LNCAP (cell line): ENCODE results near the gene PRAC1.

Source experiments
- CTCF ChIP-seq: fragments of 450-650 bp; IDR thresholded peaks from 2 replicates; pipeline ENCODE4 v1.5.1; 2017; ENCODE audit warnings: mild to moderate bottlenecking

Gene PRAC1

DNA sequence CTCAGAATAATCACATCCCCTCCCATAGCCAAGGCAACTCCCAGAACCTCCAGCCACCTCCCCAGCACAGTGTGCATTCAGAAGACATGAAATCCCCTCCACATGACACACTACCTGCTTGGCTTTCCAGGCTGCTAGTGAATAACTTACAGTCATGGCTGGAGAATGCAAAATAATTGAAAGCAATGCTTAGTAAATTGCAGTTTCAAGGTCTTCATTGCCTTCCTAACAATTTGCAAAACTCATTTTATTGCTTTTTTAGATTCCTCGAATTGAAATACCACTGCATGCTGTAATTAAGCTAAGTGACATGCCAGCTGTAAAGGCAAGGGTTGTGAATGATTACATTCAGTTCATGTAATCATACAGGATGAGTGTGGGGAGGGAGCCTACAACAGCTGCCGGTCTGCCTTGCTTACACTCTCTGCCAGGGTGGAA, 35.2 kb upstream of the PRAC1 start:
- TF ChIP-seq CTCF: no peak

DNA sequence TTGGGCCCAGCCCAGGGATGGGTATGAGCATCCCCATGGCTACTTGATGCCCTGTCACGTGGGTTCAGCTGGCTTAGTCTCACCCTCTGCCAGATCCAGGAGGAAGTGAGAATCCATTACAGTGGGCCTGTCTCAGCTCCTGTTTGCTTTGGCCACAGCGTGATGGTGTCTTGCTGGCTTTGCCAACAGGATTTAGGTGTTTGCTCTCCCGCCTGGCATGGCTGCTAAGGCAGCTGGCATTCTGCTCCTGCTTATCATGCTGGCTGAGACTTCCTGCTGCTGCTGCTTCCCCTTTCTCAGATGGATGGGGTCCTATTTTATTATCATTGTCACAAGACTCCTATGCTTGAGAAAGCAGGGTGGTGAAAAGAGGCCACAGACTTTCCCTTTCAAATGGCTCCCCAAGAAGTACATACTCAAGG, 34.5 kb upstream of the PRAC1 start:
- TF ChIP-seq CTCF: no peak

GRCh38 chr17:48755356-48755755, 33.0 kb upstream of the PRAC1 start:
- no peak for TF ChIP-seq CTCF

DNA sequence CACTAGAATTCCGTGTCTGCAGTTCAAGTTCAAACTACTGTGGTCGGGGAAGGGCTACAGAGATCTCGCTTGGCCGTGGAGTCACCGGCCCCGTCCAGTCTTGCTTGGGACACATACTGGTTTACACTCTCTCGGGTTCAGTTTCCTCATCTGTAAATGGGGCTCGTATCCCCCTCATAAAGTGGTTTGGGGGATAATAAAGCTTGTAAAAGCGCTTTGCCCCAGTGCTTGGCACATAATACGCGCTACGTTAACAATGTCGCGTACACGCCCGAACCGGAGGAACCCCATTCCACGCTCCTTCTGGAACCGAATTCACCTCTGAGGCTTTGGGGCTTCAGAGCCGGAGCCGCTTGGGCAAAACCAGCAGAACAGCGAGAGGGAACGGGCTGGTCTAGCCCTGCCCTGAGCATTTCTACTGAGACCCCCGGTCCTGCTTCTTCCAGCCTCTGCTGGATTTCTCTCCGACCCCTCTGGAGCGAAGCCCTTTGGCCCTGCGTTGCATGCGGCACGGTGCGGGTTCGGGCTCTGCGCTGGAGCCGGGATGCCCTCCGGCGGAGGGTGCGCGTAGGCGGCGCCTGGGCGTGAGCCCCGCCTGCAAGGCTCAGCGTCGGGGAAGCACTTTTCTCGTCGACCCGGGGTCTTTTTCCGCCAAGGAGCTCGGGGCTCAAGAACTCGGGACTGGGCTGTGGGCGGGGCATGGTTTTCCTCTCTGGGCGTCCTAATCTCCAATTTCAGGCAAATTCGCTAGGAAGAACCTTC, 32.4 kb upstream of the PRAC1 start:
- TF ChIP-seq CTCF: no peak

- no peak for TF ChIP-seq CTCF
These were observed 31.6 kb upstream of the PRAC1 start for GRCh38 chr17:48753794-48754499.

DNA sequence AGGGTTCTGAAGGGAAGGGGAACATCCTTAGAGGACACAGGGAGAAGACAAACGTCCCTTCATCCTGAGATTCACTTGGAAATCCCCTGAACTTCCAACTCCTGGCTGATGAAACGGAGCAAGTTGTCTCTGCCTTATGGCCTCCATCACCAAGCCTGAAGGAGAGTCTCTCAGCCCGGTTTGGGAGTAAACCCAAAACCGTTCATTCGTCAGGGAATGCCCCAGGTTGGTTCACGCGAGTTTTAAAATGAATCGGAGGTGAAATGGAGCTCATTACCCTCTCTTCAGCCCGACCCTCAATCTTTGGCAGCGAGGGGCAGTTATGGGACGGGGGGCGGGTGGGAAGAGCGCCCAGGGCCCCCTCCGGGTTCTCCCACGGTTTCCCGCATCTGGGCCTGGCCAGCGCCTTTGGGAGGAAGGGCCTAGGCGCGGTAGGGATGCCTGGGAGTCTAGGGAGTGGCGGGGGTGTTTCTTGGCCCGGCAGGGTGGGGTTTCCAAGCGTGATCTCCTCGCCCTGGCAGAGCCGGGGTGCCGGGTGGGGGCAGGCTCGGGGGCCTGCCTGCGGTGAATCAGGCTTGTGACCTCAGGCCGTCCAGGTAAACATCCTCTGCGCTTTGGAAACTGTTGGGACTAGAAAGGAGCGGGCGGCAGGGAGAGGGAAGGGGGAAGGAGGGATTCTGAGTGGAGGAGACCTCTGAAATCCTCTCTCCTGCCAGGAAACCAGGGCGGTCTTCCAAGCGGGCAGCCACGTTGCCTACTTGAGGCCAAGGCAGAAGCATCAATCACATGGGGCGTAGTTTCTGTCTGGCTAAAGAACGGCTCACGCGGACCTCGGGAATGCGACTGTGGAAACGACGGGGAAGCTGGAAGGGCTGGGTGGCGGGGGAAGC, 30.3 kb upstream of the PRAC1 start:
- TF ChIP-seq CTCF: no peak

DNA sequence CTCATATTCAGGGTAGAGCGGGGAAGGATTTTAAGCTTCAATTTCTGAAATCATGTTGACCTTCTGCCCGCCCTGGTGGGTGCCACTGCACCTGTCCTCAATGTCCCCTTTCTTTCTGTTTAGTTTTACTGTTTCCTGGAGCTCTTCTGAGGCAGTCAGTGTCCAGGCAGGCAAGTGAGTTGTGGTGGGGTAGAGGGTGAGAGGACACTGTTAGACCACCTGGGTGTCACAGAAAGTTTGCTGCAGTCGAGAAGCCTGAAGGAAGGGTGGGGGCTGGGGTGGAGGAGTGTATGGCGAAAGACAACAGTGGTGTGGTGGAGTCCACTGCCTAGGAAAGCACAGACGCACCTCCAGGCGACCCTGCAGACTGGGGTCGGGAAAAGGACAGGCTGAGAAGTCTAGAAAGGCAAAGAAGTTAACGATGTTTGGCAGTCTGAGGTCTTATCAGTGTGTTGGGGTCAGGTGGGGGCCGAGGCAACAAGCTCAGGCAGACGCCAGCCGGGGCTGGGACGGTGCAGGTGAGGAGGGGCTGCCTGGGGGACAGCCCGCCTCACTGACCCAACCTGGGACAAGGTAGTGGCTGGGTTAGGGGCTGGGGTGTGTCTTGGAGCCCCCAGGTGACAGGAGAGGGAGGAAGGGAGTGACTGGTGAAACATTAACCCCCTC, 29.5 kb upstream of the PRAC1 start:
- no peak for TF ChIP-seq CTCF
